H9 (cell line): ENCODE measurements around the gene ZNF81. TPM values are rescaled to one million over a fixed set of nuclear protein-coding genes. Genes with fewer than 3 reads are reported as not detected.

Experiments
- DNase-seq: peaks from one replicate; pipeline ENCODE4 v3.0.0-alpha.2; 2017
- H2AFZ ChIP-seq: one replicate; pipeline ENCODE4 v1.6.1; 2013; ENCODE audit warnings: mild to moderate bottlenecking, low read length, control low read depth, moderate library complexity
- H2AK5ac ChIP-seq: 2 replicates; pipeline ENCODE4 v1.6.1; 2013; ENCODE audit warnings: low read length, control low read depth, mixed read lengths; ENCODE audit not compliant: insufficient read length
- H2BK120ac ChIP-seq: one replicate; pipeline ENCODE4 v1.6.1; 2013; ENCODE audit warnings: low read depth, mild to moderate bottlenecking, low read length, control low read depth, inconsistent platforms; ENCODE audit not compliant: poor library complexity, severe bottlenecking
- H2BK12ac ChIP-seq: 2 replicates; pipeline ENCODE4 v1.6.1; 2013; ENCODE audit warnings: low read length, control low read depth, mixed read lengths, low read depth; ENCODE audit not compliant: insufficient read length
- H2BK15ac ChIP-seq: 2 replicates; pipeline ENCODE4 v1.6.1; 2013; ENCODE audit warnings: low read depth, low read length, control low read depth
- H2BK20ac ChIP-seq: one replicate; pipeline ENCODE4 v1.6.1; 2013; ENCODE audit warnings: low read depth, mild to moderate bottlenecking, low read length, control low read depth, inconsistent platforms; ENCODE audit not compliant: poor library complexity, severe bottlenecking
- H2BK5ac ChIP-seq: 2 replicates; pipeline ENCODE4 v1.6.1; 2013; ENCODE audit warnings: low read length, control low read depth, mixed read lengths; ENCODE audit not compliant: insufficient read length
- H3K14ac ChIP-seq: 2 replicates; pipeline ENCODE4 v1.6.1; 2013; ENCODE audit warnings: low read length, control low read depth; ENCODE audit not compliant: insufficient read depth
- H3K18ac ChIP-seq: 2 replicates; pipeline ENCODE4 v1.6.1; 2013; ENCODE audit warnings: low read depth, mild to moderate bottlenecking, mixed read lengths, low read length, control low read depth; ENCODE audit not compliant: insufficient read length
- H3K23ac ChIP-seq: 2 replicates; pipeline ENCODE4 v1.6.1; 2013; ENCODE audit warnings: low read length, control low read depth, mixed read lengths, low read depth; ENCODE audit not compliant: insufficient read length
- H3K23me2 ChIP-seq: 2 replicates; pipeline ENCODE4 v1.6.1; 2013; ENCODE audit warnings: low read depth, mild to moderate bottlenecking, mixed read lengths, low read length, control low read depth; ENCODE audit not compliant: insufficient read length, poor library complexity, severe bottlenecking
- H3K27ac ChIP-seq: 2 replicates; pipeline ENCODE4 v1.5.1; 2013; ENCODE audit warnings: low read length, control low read depth, mixed read lengths, low read depth; ENCODE audit not compliant: insufficient read length
- H3K27me3 ChIP-seq: 2 replicates; pipeline ENCODE4 v1.6.1; 2013; ENCODE audit warnings: low read length, control low read depth, inconsistent platforms; ENCODE audit not compliant: insufficient read depth
- H3K4ac ChIP-seq: 2 replicates; pipeline ENCODE4 v1.6.1; 2013; ENCODE audit warnings: low read depth, mild to moderate bottlenecking, control low read depth, inconsistent platforms, low read length, moderate library complexity
- H3K4me1 ChIP-seq: 2 replicates; pipeline ENCODE4 v1.6.1; 2013; ENCODE audit warnings: low read length, control low read depth, inconsistent platforms; ENCODE audit not compliant: insufficient read depth
- H3K4me2 ChIP-seq: 2 replicates; pipeline ENCODE4 v1.6.1; 2013; ENCODE audit warnings: low read length, control low read depth, mixed read lengths; ENCODE audit not compliant: insufficient read length, insufficient read depth
- H3K56ac ChIP-seq: 2 replicates; pipeline ENCODE4 v1.6.1; 2013; ENCODE audit warnings: low read depth, mild to moderate bottlenecking, mixed read lengths, low read length, control low read depth; ENCODE audit not compliant: insufficient read length
- H3K79me1 ChIP-seq: 2 replicates; pipeline ENCODE4 v1.6.1; 2013; ENCODE audit warnings: low read depth, mild to moderate bottlenecking, moderate library complexity, low read length, control low read depth, inconsistent platforms; ENCODE audit not compliant: insufficient read depth, poor library complexity, severe bottlenecking
- H3K79me2 ChIP-seq: 2 replicates; pipeline ENCODE4 v1.6.1; 2013; ENCODE audit warnings: low read length, control low read depth, inconsistent platforms; ENCODE audit not compliant: insufficient read depth
- H3K9ac ChIP-seq: 2 replicates; pipeline ENCODE4 v1.6.1; 2013; ENCODE audit warnings: low read length, control low read depth, mixed read lengths; ENCODE audit not compliant: insufficient read length; ENCODE audit errors: extremely low read depth
- H3K9me3 ChIP-seq: one replicate; pipeline ENCODE4 v1.6.1; 2013; ENCODE audit warnings: low read depth, low read length, inconsistent platforms; ENCODE audit not compliant: control insufficient read depth
- H3T11ph ChIP-seq: one replicate; pipeline ENCODE4 v1.6.1; 2013; ENCODE audit warnings: mild to moderate bottlenecking, low read length, control low read depth, inconsistent platforms
- H4K20me1 ChIP-seq: one replicate; pipeline ENCODE4 v1.6.1; 2013; ENCODE audit not compliant: control insufficient read depth, insufficient read length, insufficient read depth
- H4K5ac ChIP-seq: 2 replicates; pipeline ENCODE4 v1.6.1; 2013; ENCODE audit warnings: low read depth, mild to moderate bottlenecking, mixed read lengths, low read length, control low read depth; ENCODE audit not compliant: insufficient read length
- H4K8ac ChIP-seq: replicated peaks from 2 replicates; pipeline ENCODE4 v1.6.1; 2013; ENCODE audit warnings: low read length, control low read depth, mixed read lengths, low read depth; ENCODE audit not compliant: insufficient read length
- H4K91ac ChIP-seq: 2 replicates; pipeline ENCODE4 v1.6.1; 2013; ENCODE audit warnings: low read depth, mild to moderate bottlenecking, moderate library complexity, mixed read lengths, low read length, control low read depth; ENCODE audit not compliant: insufficient read length
- H3K27ac Mint-ChIP-seq, 3 experiments: 2 replicates in 2 of 3; 3 replicates in 1 of 3; pipeline ENCODE4 v1.8.0; 2020 to 2021; ENCODE audit warnings: mixed read lengths in 3 of 3, mild to moderate bottlenecking in 1 of 3, moderate library complexity in 1 of 3
- H3K27me3 Mint-ChIP-seq: 2 replicates; pipeline ENCODE4 v1.8.0; 2021; ENCODE audit warnings: low read depth, mild to moderate bottlenecking, moderate library complexity, mixed read lengths
- H3K36me3 Mint-ChIP-seq, 3 experiments: 2 replicates in 2 of 3; 3 replicates in 1 of 3; pipeline ENCODE4 v1.8.0; 2020 to 2021; ENCODE audit warnings: low read depth in 3 of 3, mixed read lengths in 3 of 3; ENCODE audit not compliant: insufficient read depth in 1 of 3
- H3K4me1 Mint-ChIP-seq, 2 experiments: 2 replicates each; pipeline ENCODE4 v1.8.0; 2020; ENCODE audit warnings: mixed read lengths in 2 of 2
- H3K4me3 Mint-ChIP-seq, 2 experiments: 2 replicates in 1 of 2; 3 replicates in 1 of 2; pipeline ENCODE4 v1.8.0; 2020 to 2021; ENCODE audit warnings: mild to moderate bottlenecking in 2 of 2, mixed read lengths in 2 of 2, moderate library complexity in 1 of 2
- H3K9me3 Mint-ChIP-seq, 2 experiments: 2 replicates in 1 of 2; 3 replicates in 1 of 2; pipeline ENCODE4 v1.8.0; 2020; ENCODE audit warnings: mild to moderate bottlenecking in 2 of 2, mixed read lengths in 2 of 2, moderate library complexity in 1 of 2
- CTCF ChIP-seq: fragments of 200-600 bp; sonication (generic); conservative IDR thresholded peaks from 3 replicates; pipeline ENCODE4 v1.8.0; 2021; ENCODE audit warnings: antibody characterized with exemption, mild to moderate bottlenecking
- WGBS: extraction: QIAGEN DNeasy Blood & Tissue Kit; methylation state at CpG from one replicate; pipeline ENCODE4 v1.1.7; 2013; ENCODE audit warnings: missing lambda C conversion rate, low lambda C conversion rate, mixed read lengths; ENCODE audit not compliant: insufficient read length; ENCODE audit errors: extremely low coverage; 5-methylcytosine and 5-hydroxymethylcytosine counted together
- total RNA-seq: library from RNA; stranded (reverse); gene quantifications from 2 replicates; pipeline ENCODE4 v1.2.1, GENCODE V29; 2021

The ZNF81 gene
- total RNA-seq, 1 experiment from 2014 or later = 11.0 TPM

- Mint-ChIP-seq H3K27me3 (no peaks in the 10 kb centered on the region), H3K4me1 (peaks cover 9 to 10% of the 10 kb centered on the region in 2 experiments), H3K27ac (no peak overlapping the region), H3K9me3 (peaks cover 79 to 81% of the 10 kb centered on the region in 2 experiments), H3K4me3 (no peak overlapping the region; a peak in 1 of 5 replicates), H3K36me3 (peaks cover 0 to 23% (median 4%) of the 10 kb centered on the region in 3 experiments; a peak in 5 of 7 replicates)
- Histone ChIP-seq H3K79me2 (no peaks in the 10 kb centered on the region), H3K79me1 (no peaks in the 10 kb centered on the region), H3K23me2 (no peaks in the 10 kb centered on the region), H2BK5ac (no peak overlapping the region), H4K20me1 (no peaks in the 10 kb centered on the region), H2BK20ac (no peak overlapping the region), H3K23ac (no peak overlapping the region), H2BK12ac (no peak overlapping the region), H3K9ac (no peak overlapping the region), H3K18ac (no peak overlapping the region), H2AK5ac (no peak overlapping the region), H3K9me3 (peaks cover 26% of the 10 kb centered on the region), H3T11ph (no peak overlapping the region), H3K4ac (no peak overlapping the region), H4K91ac (no peak overlapping the region), H3K4me2 (no peak overlapping the region), H3K56ac (no peak overlapping the region), H4K8ac (no peak overlapping the region), H2BK15ac (no peak overlapping the region), H3K4me1 (no peaks in the 10 kb centered on the region), H3K27ac (no peak overlapping the region), H4K5ac (no peak overlapping the region), H3K27me3 (no peaks in the 10 kb centered on the region), H3K14ac (no peak overlapping the region), H2BK120ac (no peak overlapping the region), H2AFZ (no peak overlapping the region)
- TF ChIP-seq CTCF = no peak
- DNase-seq = no peak
- no CpG with 5 or more reads among the region's 1 CpG for WGBS
Observed at GRCh38 chrX:47838361-47838760, 1.7 kb downstream of the ZNF81 start.
